ENCODE measurements around the gene FRMD5. TPM values are rescaled to one million over a fixed set of nuclear protein-coding genes. Genes with fewer than 3 reads are reported as not detected.
"Not testable (repeated sequence)": the region's sequence is repeated elsewhere in the genome, so short reads cannot be mapped to it uniquely, and the experiment has no call there.

FRMD5 gene
- total RNA-seq, 4 donors from 2014 or later: 0.40 to 1.5 (median 1.1) TPM; not detected in 1

- in situ Hi-C loops (cut with MboI; ENCODE audit: low pct_ligation_motif_present in 1 of 4, low pct_unique_long_range_greater_than_20kb in 1 of 4, low sequenced_read_pairs in 3 of 4); DNase-seq; H3K27ac ChIP-seq; H3K4me3 ChIP-seq; H3K27me3 ChIP-seq; H3K36me3 ChIP-seq; intact Hi-C loops (cut with DNase I; ENCODE audit: low total_unique reads); H3K9me3 ChIP-seq: not testable (repeated sequence)
- H3K4me1 ChIP-seq: peaks cover 0 to 22% (median 14%) of the 10 kb centered on the region in 4 donors
- WGBS, 2 donors (ENCODE audit: low coverage in 1 of 2): 89% methylated on average over 9 of the region's 9 CpGs; no CpG with 5 or more reads in 1 of the 2 donors
These were observed 365.0 kb downstream of the FRMD5 start for GRCh38 chr15:43829951-43830540.

GRCh38 chr15:43828061-43828657 is 366.9 kb downstream of the FRMD5 start:
- Histone ChIP-seq H3K9me3 (no peaks in the 10 kb centered on the region), H3K27ac (peak overlapping the region; percentile 73 to 84 (median 78)), H3K4me3 (peak overlapping the region in 1 of 4 donors; percentile 4), H3K36me3 (no peaks in the 10 kb centered on the region), H3K27me3 (no peaks in the 10 kb centered on the region), H3K4me1 (peaks cover 7 to 35% (median 21%) of the 10 kb centered on the region in 4 donors)
- in situ Hi-C loops (cut with MboI; ENCODE audit: low pct_ligation_motif_present in 1 of 4, low pct_unique_long_range_greater_than_20kb in 1 of 4, low sequenced_read_pairs in 3 of 4): no loop called here
- intact Hi-C loops (cut with DNase I; ENCODE audit: low total_unique reads): no loop called here
- no peak for TF ChIP-seq POLR2A (IDR thresholded peaks at IDR 0.05)
- TF ChIP-seq CTCF (IDR thresholded peaks at IDR 0.05): no peak
- TF ChIP-seq EP300 (IDR thresholded peaks at IDR 0.05; ENCODE audit: low read depth): no peak
- no peak for TF ChIP-seq POLR2AphosphoS5 (IDR thresholded peaks at IDR 0.05)
- WGBS, 2 donors (ENCODE audit: low coverage in 1 of 2): 50 to 52% methylated on average over 6 of the region's 6 CpGs
- DNase-seq: no peak

DNA sequence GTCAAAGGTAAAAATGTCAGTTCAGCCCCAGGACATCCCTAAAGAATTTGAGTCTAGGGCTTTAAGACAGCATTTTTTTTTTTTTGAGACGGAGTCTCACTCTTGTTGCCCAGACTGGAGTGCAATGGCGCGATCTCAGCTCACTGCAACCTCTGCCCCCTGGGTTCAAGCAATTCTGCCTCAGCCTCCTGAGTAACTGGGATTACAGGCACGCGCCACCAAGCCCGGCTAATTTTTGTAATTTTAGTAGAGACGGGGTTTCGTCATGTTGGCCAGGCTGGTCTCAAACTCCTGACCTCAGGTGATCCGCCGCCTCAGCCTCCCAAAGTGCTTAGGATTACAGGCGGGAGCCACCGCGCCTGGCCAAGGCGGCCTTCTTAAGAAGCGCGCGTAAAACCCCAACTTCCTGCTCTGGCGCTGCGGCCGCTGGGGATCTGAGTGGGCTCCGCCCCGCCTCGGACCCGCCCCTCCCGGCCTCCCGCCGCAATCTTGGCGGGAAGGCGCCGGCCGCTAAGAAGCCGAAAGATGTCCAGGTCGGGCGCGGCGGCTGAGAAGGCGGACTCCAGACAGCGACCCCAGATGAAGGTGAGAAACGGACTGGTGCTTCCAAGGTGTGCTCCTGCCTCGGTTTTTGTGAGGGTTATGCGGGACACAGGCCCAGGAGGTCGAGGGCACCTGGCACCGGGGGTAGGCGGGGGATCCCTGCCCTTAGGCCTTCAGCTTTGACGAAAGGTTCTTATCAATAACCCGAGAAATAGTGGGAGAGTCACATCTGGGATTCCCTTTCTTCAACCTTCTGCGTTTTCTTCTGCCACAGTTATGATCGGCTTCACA is 368.3 kb downstream of the FRMD5 start, which contains the start of gene WDR76:
Gene WDR76 (plus strand): TSS at position 495 of the 834 bp plus-strand sequence. CDS start 31 bp downstream, at position 526.
- peak within 1 kb of the TSS; percentile 73 to 84 (median 78) for H3K27ac ChIP-seq
- peak within 1 kb of the TSS; percentile 27 to 56 (median 40) for H3K4me3 ChIP-seq
- H3K36me3 ChIP-seq: no peaks in the 10 kb centered on the region
- DNase-seq: peak; percentile 90
- in situ Hi-C loops (cut with MboI; ENCODE audit: low pct_ligation_motif_present in 1 of 4, low pct_unique_long_range_greater_than_20kb in 1 of 4, low sequenced_read_pairs in 3 of 4): no loop called here
- H3K9me3 ChIP-seq: no peaks in the 10 kb centered on the region
- intact Hi-C loops (cut with DNase I; ENCODE audit: low total_unique reads): no loop called here
- no peaks in the 10 kb centered on the region for H3K27me3 ChIP-seq
- TF ChIP-seq EP300 (IDR thresholded peaks at IDR 0.05; ENCODE audit: low read depth) (no peak), POLR2AphosphoS5 (IDR thresholded peaks at IDR 0.05) (peak; percentile 38 to 64 (median 52))
- peaks cover 7 to 49% (median 27%) of the 10 kb centered on the region in 4 donors for H3K4me1 ChIP-seq
- 0 to 4% methylated on average over 3 to 34 of the region's 48 CpGs for WGBS, 2 donors (ENCODE audit: low coverage in 1 of 2)

- in situ Hi-C loops (cut with MboI; ENCODE audit: low pct_ligation_motif_present in 1 of 4, low pct_unique_long_range_greater_than_20kb in 1 of 4, low sequenced_read_pairs in 3 of 4): no loop called here
- no peak for TF ChIP-seq EP300 (IDR thresholded peaks at IDR 0.05; ENCODE audit: low read depth)
These were observed 369.0 kb downstream of the FRMD5 start for GRCh38 chr15:43826029-43826507.

GRCh38 chr15:43825305-43825704 is 369.8 kb downstream of the FRMD5 start:
- H3K9me3 ChIP-seq; H3K4me3 ChIP-seq; intact Hi-C loops (cut with DNase I; ENCODE audit: low total_unique reads); in situ Hi-C loops (cut with MboI; ENCODE audit: low pct_ligation_motif_present in 1 of 4, low pct_unique_long_range_greater_than_20kb in 1 of 4, low sequenced_read_pairs in 3 of 4); H3K36me3 ChIP-seq; H3K27ac ChIP-seq; H3K27me3 ChIP-seq; DNase-seq: not testable (repeated sequence)
- peaks cover 7 to 63% (median 31%) of the 10 kb centered on the region in 4 donors for H3K4me1 ChIP-seq
- WGBS, 2 donors (ENCODE audit: low coverage in 1 of 2): 90 to 94% methylated on average over 2 to 11 of the region's 11 CpGs

More at GRCh38 chr15:43826029-43826507, 369.0 kb downstream of the FRMD5 start:
- Histone ChIP-seq H3K36me3 (no peaks in the 10 kb centered on the region), H3K27ac (peak overlapping the region; percentile 73 to 84 (median 78)), H3K4me1 (peaks cover 7 to 56% (median 31%) of the 10 kb centered on the region in 4 donors), H3K27me3 (no peaks in the 10 kb centered on the region), H3K9me3 (no peaks in the 10 kb centered on the region), H3K4me3 (peak overlapping the region in 3 of 4 donors; percentile 38 to 56 (median 42))
- intact Hi-C loops (cut with DNase I; ENCODE audit: low total_unique reads): no loop called here
- WGBS, 2 donors (ENCODE audit: low coverage in 1 of 2): 97% methylated on average over 11 of the region's 11 CpGs; no CpG with 5 or more reads in 1 of the 2 donors
- DNase-seq: no peak
